ENCODE measurements around the gene COX15.

The COX15 gene

GRCh38 chr10:99769706-99770105 lies 37.8 kb upstream of the COX15 start:
- no peak overlapping the region for H3K27ac ChIP-seq
- H3K36me3 ChIP-seq (replicated peaks) = no peaks in the 10 kb centered on the region
- H3K27me3 ChIP-seq (replicated peaks) = no peaks in the 10 kb centered on the region
- TF ChIP-seq CTCF (IDR thresholded peaks at IDR 0.05; ENCODE audit: low read depth, low read length, missing control alignments) = no peak
- no peak overlapping the region for H3K4me3 ChIP-seq (ENCODE audit: low read depth, low read length)
- in situ Hi-C loops (cut with HindIII; ENCODE audit: low pct_ligation_motif_present, low sequenced_read_pairs) = no loop called here
- no peak for DNase-seq

GRCh38 chr10:99768556-99768955 lies 36.6 kb upstream of the COX15 start:
- in situ Hi-C loops (cut with HindIII; ENCODE audit: low pct_ligation_motif_present, low sequenced_read_pairs) = no loop called here
- H3K36me3 ChIP-seq (replicated peaks) = no peaks in the 10 kb centered on the region
- TF ChIP-seq CTCF (IDR thresholded peaks at IDR 0.05; ENCODE audit: low read depth, low read length, missing control alignments) = no peak
- no peak overlapping the region for H3K27ac ChIP-seq
- no peak overlapping the region for H3K4me3 ChIP-seq (ENCODE audit: low read depth, low read length)
- DNase-seq = no peak
- H3K27me3 ChIP-seq (replicated peaks) = no peaks in the 10 kb centered on the region

- H3K4me3 ChIP-seq (ENCODE audit: low read depth, low read length) = no peak overlapping the region
- in situ Hi-C loops (cut with HindIII; ENCODE audit: low pct_ligation_motif_present, low sequenced_read_pairs) = no loop called here
- TF ChIP-seq CTCF (IDR thresholded peaks at IDR 0.05; ENCODE audit: low read depth, low read length, missing control alignments) = no peak
- H3K27me3 ChIP-seq (replicated peaks) = no peaks in the 10 kb centered on the region
- no peak for DNase-seq
- no peak overlapping the region for H3K27ac ChIP-seq
- H3K36me3 ChIP-seq (replicated peaks) = no peaks in the 10 kb centered on the region
Observed at GRCh38 chr10:99767901-99768300, 36.0 kb upstream of the COX15 start.

- in situ Hi-C loops (cut with HindIII; ENCODE audit: low pct_ligation_motif_present, low sequenced_read_pairs) = no loop called here
- Histone ChIP-seq H3K27ac (no peak overlapping the region), H3K27me3 (replicated peaks) (no peaks in the 10 kb centered on the region), H3K4me3 (ENCODE audit: low read depth, low read length) (no peak overlapping the region), H3K36me3 (replicated peaks) (no peaks in the 10 kb centered on the region)
- no peak for DNase-seq
- no peak for TF ChIP-seq CTCF (IDR thresholded peaks at IDR 0.05; ENCODE audit: low read depth, low read length, missing control alignments)
Observed at GRCh38 chr10:99766302-99766681, 34.4 kb upstream of the COX15 start.

GRCh38 chr10:99765672-99766301 lies 33.9 kb upstream of the COX15 start:
- Histone ChIP-seq H3K27ac (no peak overlapping the region), H3K4me3 (ENCODE audit: low read depth, low read length) (no peak overlapping the region), H3K36me3 (replicated peaks) (no peaks in the 10 kb centered on the region), H3K27me3 (replicated peaks) (no peaks in the 10 kb centered on the region)
- DNase-seq = no peak
- in situ Hi-C loops (cut with HindIII; ENCODE audit: low pct_ligation_motif_present, low sequenced_read_pairs) = no loop called here
- no peak for TF ChIP-seq CTCF (IDR thresholded peaks at IDR 0.05; ENCODE audit: low read depth, low read length, missing control alignments)

GRCh38 chr10:99761365-99761764 lies 29.4 kb upstream of the COX15 start:
- no peaks in the 10 kb centered on the region for H3K27me3 ChIP-seq (replicated peaks)
- DNase-seq = no peak
- no peak overlapping the region for H3K4me3 ChIP-seq (ENCODE audit: low read depth, low read length)
- no peak for TF ChIP-seq CTCF (IDR thresholded peaks at IDR 0.05; ENCODE audit: low read depth, low read length, missing control alignments)
- H3K36me3 ChIP-seq (replicated peaks) = peaks cover 2% of the 10 kb centered on the region
- no peak overlapping the region for H3K27ac ChIP-seq
- in situ Hi-C loops (cut with HindIII; ENCODE audit: low pct_ligation_motif_present, low sequenced_read_pairs) = no loop called here
